ENCODE measurements around the gene AKAP10. TPM values are rescaled to one million over a fixed set of nuclear protein-coding genes. Genes with fewer than 3 reads are reported as not detected.
A peak's percentile ranks its signal among the peaks of the same experiment; 100 is the strongest.

AKAP10 gene
- total RNA-seq, 1 donor from 2014 or later, result 54.1 TPM

GRCh38 chr17:19933221-19933620, 44.4 kb downstream of the AKAP10 start:
- H3K27ac ChIP-seq, result no peak overlapping the region
- H3K36me3 ChIP-seq, result peaks cover 13% of the 10 kb centered on the region
- no peak overlapping the region for H3K9ac ChIP-seq
- H3K9me3 ChIP-seq (ENCODE audit: low read depth), result no peaks in the 10 kb centered on the region
- peaks cover 3% of the 10 kb centered on the region for H4K20me1 ChIP-seq (ENCODE audit: low read depth)
- no peak overlapping the region for H3K4me2 ChIP-seq
- no peaks in the 10 kb centered on the region for H3K27me3 ChIP-seq
- H3K79me2 ChIP-seq (ENCODE audit: low read depth), result no peaks in the 10 kb centered on the region
- no peaks in the 10 kb centered on the region for H3K27me3 Mint-ChIP-seq (ENCODE audit: insufficient read depth, low read depth)
- H3K4me3 ChIP-seq, result no peak overlapping the region
- TF ChIP-seq EZH2phosphoT487 (IDR thresholded peaks at IDR 0.05), result no peak
- no peak for TF ChIP-seq EZH2 (IDR thresholded peaks at IDR 0.05)
- H3K9me3 Mint-ChIP-seq, result no peaks in the 10 kb centered on the region
- peaks cover 28% of the 10 kb centered on the region for H3K36me3 Mint-ChIP-seq
- no peak overlapping the region for H3K4me3 Mint-ChIP-seq
- no peak for DNase-seq (ENCODE audit: low spot score)
- no peaks in the 10 kb centered on the region for H3K4me1 ChIP-seq
- H3K4me1 Mint-ChIP-seq, result no peaks in the 10 kb centered on the region
- H3K27ac Mint-ChIP-seq, result no peak overlapping the region
- H2AFZ ChIP-seq (replicated peaks), result no peak overlapping the region
- H3F3A ChIP-seq (ENCODE audit: low read depth), result no peaks in the 10 kb centered on the region

GRCh38 chr17:19928299-19928698, 49.3 kb downstream of the AKAP10 start:
- no peaks in the 10 kb centered on the region for H3K4me1 ChIP-seq
- H3K27ac ChIP-seq, result no peak overlapping the region
- H3K27me3 ChIP-seq, result no peaks in the 10 kb centered on the region
- H3K36me3 Mint-ChIP-seq, result peaks cover 48% of the 10 kb centered on the region
- no peaks in the 10 kb centered on the region for H3F3A ChIP-seq (ENCODE audit: low read depth)
- no peak overlapping the region for H3K4me3 ChIP-seq
- no peaks in the 10 kb centered on the region for H3K4me1 Mint-ChIP-seq
- H3K4me2 ChIP-seq, result no peak overlapping the region
- H3K27ac Mint-ChIP-seq, result no peak overlapping the region
- H4K20me1 ChIP-seq (ENCODE audit: low read depth), result no peaks in the 10 kb centered on the region
- no peak overlapping the region for H3K9ac ChIP-seq
- DNase-seq (ENCODE audit: low spot score), result no peak
- no peaks in the 10 kb centered on the region for H3K79me2 ChIP-seq (ENCODE audit: low read depth)
- no peaks in the 10 kb centered on the region for H3K9me3 Mint-ChIP-seq
- no peak for TF ChIP-seq EZH2phosphoT487 (IDR thresholded peaks at IDR 0.05)
- TF ChIP-seq CTCF (IDR thresholded peaks at IDR 0.05), result no peak
- H2AFZ ChIP-seq (replicated peaks), result no peak overlapping the region
- H3K9me3 ChIP-seq (ENCODE audit: low read depth), result no peaks in the 10 kb centered on the region
- H3K36me3 ChIP-seq, result peaks cover 18% of the 10 kb centered on the region
- no peak overlapping the region for H3K4me3 Mint-ChIP-seq
- no peaks in the 10 kb centered on the region for H3K27me3 Mint-ChIP-seq (ENCODE audit: insufficient read depth, low read depth)

GRCh38 chr17:19915245-19915978, 62.2 kb downstream of the AKAP10 start:
- TF ChIP-seq EZH2 (IDR thresholded peaks at IDR 0.05) (no peak), CTCF (IDR thresholded peaks at IDR 0.05) (no peak), EZH2phosphoT487 (IDR thresholded peaks at IDR 0.05) (no peak)
- Histone ChIP-seq H3K27me3 (no peaks in the 10 kb centered on the region), H3K36me3 (peaks cover 8% of the 10 kb centered on the region), H3F3A (ENCODE audit: low read depth) (no peaks in the 10 kb centered on the region), H3K4me3 (no peak overlapping the region), H3K27ac (no peak overlapping the region), H4K20me1 (ENCODE audit: low read depth) (peaks cover 6% of the 10 kb centered on the region), H3K9ac (no peak overlapping the region), H2AFZ (replicated peaks) (no peak overlapping the region), H3K9me3 (ENCODE audit: low read depth) (no peaks in the 10 kb centered on the region), H3K4me2 (no peak overlapping the region), H3K4me1 (peaks cover 5% of the 10 kb centered on the region), H3K79me2 (ENCODE audit: low read depth) (no peaks in the 10 kb centered on the region)
- no peak overlapping the region for H3K27ac Mint-ChIP-seq
- H3K9me3 Mint-ChIP-seq, result no peaks in the 10 kb centered on the region
- H3K27me3 Mint-ChIP-seq (ENCODE audit: insufficient read depth, low read depth), result no peaks in the 10 kb centered on the region
- H3K36me3 Mint-ChIP-seq, result peaks cover 31% of the 10 kb centered on the region
- peaks cover 4% of the 10 kb centered on the region for H3K4me1 Mint-ChIP-seq
- H3K4me3 Mint-ChIP-seq, result no peak overlapping the region
- DNase-seq (ENCODE audit: low spot score), result no peak

GRCh38 chr17:19911033-19911432, 66.6 kb downstream of the AKAP10 start:
- Histone ChIP-seq H3K4me1 (peaks cover 5% of the 10 kb centered on the region), H3K4me2 (no peak overlapping the region), H3K27ac (no peak overlapping the region), H3K9ac (no peak overlapping the region), H3F3A (ENCODE audit: low read depth) (no peaks in the 10 kb centered on the region), H3K4me3 (no peak overlapping the region), H3K27me3 (no peaks in the 10 kb centered on the region), H4K20me1 (ENCODE audit: low read depth) (peaks cover 6% of the 10 kb centered on the region), H3K79me2 (ENCODE audit: low read depth) (no peaks in the 10 kb centered on the region), H3K9me3 (ENCODE audit: low read depth) (no peaks in the 10 kb centered on the region), H2AFZ (replicated peaks) (no peak overlapping the region), H3K36me3 (peaks cover 23% of the 10 kb centered on the region)
- Mint-ChIP-seq H3K4me3 (no peak overlapping the region), H3K27ac (no peak overlapping the region), H3K9me3 (no peaks in the 10 kb centered on the region), H3K36me3 (peaks cover 40% of the 10 kb centered on the region), H3K4me1 (peaks cover 4% of the 10 kb centered on the region), H3K27me3 (ENCODE audit: insufficient read depth, low read depth) (no peaks in the 10 kb centered on the region)
- no peak for TF ChIP-seq EZH2phosphoT487 (IDR thresholded peaks at IDR 0.05)
- no peak for TF ChIP-seq EZH2 (IDR thresholded peaks at IDR 0.05)
- TF ChIP-seq CTCF (IDR thresholded peaks at IDR 0.05), result no peak
- peak; percentile 24 for DNase-seq (ENCODE audit: low spot score)

Data from neural progenitor cell (in vitro differentiated cells).